DMS153 treated with DMSO at 0.1 percent for 48 hours (cell line): ENCODE data around the gene SIGLEC1.

Experiments
- DNase-seq: peaks from one replicate; lab custom pipeline; 2025; ENCODE audit not compliant: unreplicated experiment; lab: John Stamatoyannopoulos, UW

The SIGLEC1 gene

GRCh38 chr20:3702611-3703391 lies 9.6 kb downstream of the SIGLEC1 start:
- no peak for DNase-seq

- DNase-seq, result no peak
These were observed 11.1 kb downstream of the SIGLEC1 start for GRCh38 chr20:3701061-3701998.

GRCh38 chr20:3699037-3699436 lies 13.4 kb downstream of the SIGLEC1 start:
- DNase-seq, result no peak

GRCh38 chr20:3698591-3699001 lies 13.8 kb downstream of the SIGLEC1 start:
- no peak for DNase-seq

GRCh38 chr20:3697588-3698305 lies 14.7 kb downstream of the SIGLEC1 start:
- no peak for DNase-seq

GRCh38 chr20:3696745-3697587 lies 15.4 kb downstream of the SIGLEC1 start:
- no peak for DNase-seq

GRCh38 chr20:3696200-3696599 lies 16.2 kb downstream of the SIGLEC1 start:
- no peak for DNase-seq

- no peak for DNase-seq
These were observed 17.5 kb downstream of the SIGLEC1 start for GRCh38 chr20:3694864-3695263.

GRCh38 chr20:3693376-3693775 lies 19.0 kb downstream of the SIGLEC1 start:
- DNase-seq, result no peak

GRCh38 chr20:3692706-3693294 lies 19.6 kb downstream of the SIGLEC1 start:
- DNase-seq, result no peak

GRCh38 chr20:3691897-3692296 lies 20.5 kb downstream of the SIGLEC1 start:
- no peak for DNase-seq

GRCh38 chr20:3691306-3691705 lies 21.1 kb downstream of the SIGLEC1 start:
- DNase-seq, result no peak

- DNase-seq, result no peak
These were observed 22.0 kb downstream of the SIGLEC1 start for GRCh38 chr20:3690413-3690812.

- no peak for DNase-seq
These were observed 22.4 kb downstream of the SIGLEC1 start for GRCh38 chr20:3689978-3690377.

- no peak for DNase-seq
These were observed 24.7 kb downstream of the SIGLEC1 start for GRCh38 chr20:3687655-3688054.

GRCh38 chr20:3686867-3687321 lies 25.5 kb downstream of the SIGLEC1 start:
- DNase-seq, result no peak

GRCh38 chr20:3686421-3686820 lies 26.0 kb downstream of the SIGLEC1 start:
- DNase-seq, result no peak

GRCh38 chr20:3685341-3685740 lies 27.1 kb downstream of the SIGLEC1 start:
- DNase-seq, result no peak

GRCh38 chr20:3681931-3682781 lies 30.2 kb downstream of the SIGLEC1 start, which contains the start of gene ADAM33:
TSS of gene ADAM33 (minus strand) at chr20:3682010. CDS start at chr20:3682004, 6 bp downstream.
- DNase-seq, result no peak
